Measurements from ENCODE around the gene RASGRF2.

Gene RASGRF2

GRCh38 chr5:80928073-80928472, 32.1 kb upstream of the RASGRF2 start:
- H3K9me3 ChIP-seq (ENCODE audit: control insufficient read depth, low read length): no peaks in the 10 kb centered on the region
- H3K9ac ChIP-seq (ENCODE audit: low read length): no peak overlapping the region
- H3K4me1 ChIP-seq (ENCODE audit: control insufficient read depth, insufficient read depth, low read length): no peaks in the 10 kb centered on the region
- no peaks in the 10 kb centered on the region for H3K27me3 ChIP-seq (ENCODE audit: control insufficient read depth, insufficient read depth, low read length)
- no peaks in the 10 kb centered on the region for H3K36me3 ChIP-seq (ENCODE audit: control insufficient read depth, insufficient read depth, low read length)
- H3K4me3 ChIP-seq (ENCODE audit: low read length): no peak overlapping the region

GRCh38 chr5:80930940-80931339, 29.2 kb upstream of the RASGRF2 start:
- Histone ChIP-seq H3K4me1 (ENCODE audit: control insufficient read depth, insufficient read depth, low read length) (no peaks in the 10 kb centered on the region), H3K9me3 (ENCODE audit: control insufficient read depth, low read length) (no peaks in the 10 kb centered on the region), H3K27me3 (ENCODE audit: control insufficient read depth, insufficient read depth, low read length) (no peaks in the 10 kb centered on the region), H3K9ac (ENCODE audit: low read length) (no peak overlapping the region), H3K36me3 (ENCODE audit: control insufficient read depth, insufficient read depth, low read length) (no peaks in the 10 kb centered on the region), H3K4me3 (ENCODE audit: low read length) (no peak overlapping the region)

GRCh38 chr5:80931411-80931810, 28.8 kb upstream of the RASGRF2 start:
- Histone ChIP-seq H3K4me3 (ENCODE audit: low read length) (no peak overlapping the region), H3K9me3 (ENCODE audit: control insufficient read depth, low read length) (no peaks in the 10 kb centered on the region), H3K27me3 (ENCODE audit: control insufficient read depth, insufficient read depth, low read length) (no peaks in the 10 kb centered on the region), H3K36me3 (ENCODE audit: control insufficient read depth, insufficient read depth, low read length) (no peaks in the 10 kb centered on the region), H3K4me1 (ENCODE audit: control insufficient read depth, insufficient read depth, low read length) (no peaks in the 10 kb centered on the region), H3K9ac (ENCODE audit: low read length) (no peak overlapping the region)

- Histone ChIP-seq H3K36me3 (ENCODE audit: control insufficient read depth, insufficient read depth, low read length) (no peaks in the 10 kb centered on the region), H3K4me3 (ENCODE audit: low read length) (no peak overlapping the region), H3K27me3 (ENCODE audit: control insufficient read depth, insufficient read depth, low read length) (no peaks in the 10 kb centered on the region), H3K4me1 (ENCODE audit: control insufficient read depth, insufficient read depth, low read length) (no peaks in the 10 kb centered on the region), H3K9ac (ENCODE audit: low read length) (no peak overlapping the region), H3K9me3 (ENCODE audit: control insufficient read depth, low read length) (no peaks in the 10 kb centered on the region)
Measured at GRCh38 chr5:80933036-80933435, 27.1 kb upstream of the RASGRF2 start.

- Histone ChIP-seq H3K4me3 (ENCODE audit: low read length) (no peak overlapping the region), H3K4me1 (ENCODE audit: control insufficient read depth, insufficient read depth, low read length) (no peaks in the 10 kb centered on the region), H3K9ac (ENCODE audit: low read length) (no peak overlapping the region), H3K36me3 (ENCODE audit: control insufficient read depth, insufficient read depth, low read length) (no peaks in the 10 kb centered on the region), H3K27me3 (ENCODE audit: control insufficient read depth, insufficient read depth, low read length) (no peaks in the 10 kb centered on the region), H3K9me3 (ENCODE audit: control insufficient read depth, low read length) (no peaks in the 10 kb centered on the region)
Measured at GRCh38 chr5:80934751-80935150, 25.4 kb upstream of the RASGRF2 start.

GRCh38 chr5:80935811-80936385, 24.3 kb upstream of the RASGRF2 start:
- Histone ChIP-seq H3K27me3 (ENCODE audit: control insufficient read depth, insufficient read depth, low read length) (no peaks in the 10 kb centered on the region), H3K9me3 (ENCODE audit: control insufficient read depth, low read length) (no peaks in the 10 kb centered on the region), H3K4me3 (ENCODE audit: low read length) (no peak overlapping the region), H3K36me3 (ENCODE audit: control insufficient read depth, insufficient read depth, low read length) (no peaks in the 10 kb centered on the region), H3K4me1 (ENCODE audit: control insufficient read depth, insufficient read depth, low read length) (no peaks in the 10 kb centered on the region), H3K9ac (ENCODE audit: low read length) (no peak overlapping the region)

DNA sequence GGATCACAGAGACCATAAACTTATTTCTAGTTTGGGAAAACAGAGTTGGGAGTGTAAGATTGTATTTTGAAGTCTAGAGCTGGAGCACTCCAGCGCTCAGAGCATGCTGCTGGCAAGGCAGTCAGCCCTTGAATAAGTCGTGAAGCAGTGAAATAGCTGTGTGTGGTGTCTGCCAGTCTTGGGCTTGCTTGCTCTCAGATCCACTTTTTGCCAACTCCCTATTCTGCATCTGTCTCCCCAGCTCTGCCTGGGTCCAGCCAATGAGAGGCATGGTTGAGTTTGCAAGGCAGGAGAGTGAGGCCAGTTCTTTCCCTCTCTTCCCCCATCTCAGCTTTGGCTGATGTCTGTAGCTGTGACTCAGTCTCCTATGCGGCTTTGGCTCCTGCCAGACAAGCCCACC, 23.3 kb upstream of the RASGRF2 start:
- H3K4me3 ChIP-seq (ENCODE audit: low read length): no peak overlapping the region
- H3K9ac ChIP-seq (ENCODE audit: low read length): no peak overlapping the region
- no peaks in the 10 kb centered on the region for H3K4me1 ChIP-seq (ENCODE audit: control insufficient read depth, insufficient read depth, low read length)
- no peaks in the 10 kb centered on the region for H3K9me3 ChIP-seq (ENCODE audit: control insufficient read depth, low read length)
- no peaks in the 10 kb centered on the region for H3K27me3 ChIP-seq (ENCODE audit: control insufficient read depth, insufficient read depth, low read length)
- no peaks in the 10 kb centered on the region for H3K36me3 ChIP-seq (ENCODE audit: control insufficient read depth, insufficient read depth, low read length)

DNA sequence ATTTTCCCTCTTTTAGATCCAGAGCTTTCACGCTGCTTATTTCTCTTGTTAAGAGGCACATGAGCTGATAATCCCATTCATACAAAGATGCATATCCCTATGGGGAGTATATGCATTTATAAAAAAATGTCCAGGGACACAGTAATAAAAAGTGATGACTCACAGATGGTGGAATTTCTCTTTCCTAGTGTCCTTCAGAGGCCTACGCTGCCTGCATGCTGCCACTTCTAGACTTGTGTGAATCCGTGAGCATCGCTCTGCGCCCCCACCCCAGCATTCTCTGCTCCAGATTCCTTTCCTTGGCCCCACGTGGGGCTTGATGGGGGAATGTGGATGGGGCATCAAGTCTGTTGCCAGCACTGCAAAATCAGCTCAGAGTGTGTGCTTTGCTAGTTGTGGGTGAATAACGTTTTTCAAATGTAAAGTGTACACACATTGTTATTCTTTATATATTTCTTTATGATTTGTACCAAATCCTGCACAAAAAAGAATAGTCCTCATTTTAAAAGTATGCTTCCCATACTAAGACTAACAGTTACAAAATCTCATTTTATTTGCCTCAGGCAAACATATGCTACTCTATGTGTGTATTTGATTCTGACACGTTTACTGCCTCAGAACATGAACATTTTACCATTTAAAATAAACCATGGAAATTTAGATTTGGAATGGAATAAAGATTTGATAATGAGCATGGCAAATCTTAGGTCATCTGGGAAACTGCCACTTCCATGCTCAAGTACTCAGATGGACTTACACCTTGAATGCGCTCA, 22.4 kb upstream of the RASGRF2 start:
- no peak overlapping the region for H3K9ac ChIP-seq (ENCODE audit: low read length)
- no peaks in the 10 kb centered on the region for H3K4me1 ChIP-seq (ENCODE audit: control insufficient read depth, insufficient read depth, low read length)
- no peak overlapping the region for H3K4me3 ChIP-seq (ENCODE audit: low read length)
- H3K27me3 ChIP-seq (ENCODE audit: control insufficient read depth, insufficient read depth, low read length): no peaks in the 10 kb centered on the region
- H3K36me3 ChIP-seq (ENCODE audit: control insufficient read depth, insufficient read depth, low read length): no peaks in the 10 kb centered on the region
- H3K9me3 ChIP-seq (ENCODE audit: control insufficient read depth, low read length): no peaks in the 10 kb centered on the region

DNA sequence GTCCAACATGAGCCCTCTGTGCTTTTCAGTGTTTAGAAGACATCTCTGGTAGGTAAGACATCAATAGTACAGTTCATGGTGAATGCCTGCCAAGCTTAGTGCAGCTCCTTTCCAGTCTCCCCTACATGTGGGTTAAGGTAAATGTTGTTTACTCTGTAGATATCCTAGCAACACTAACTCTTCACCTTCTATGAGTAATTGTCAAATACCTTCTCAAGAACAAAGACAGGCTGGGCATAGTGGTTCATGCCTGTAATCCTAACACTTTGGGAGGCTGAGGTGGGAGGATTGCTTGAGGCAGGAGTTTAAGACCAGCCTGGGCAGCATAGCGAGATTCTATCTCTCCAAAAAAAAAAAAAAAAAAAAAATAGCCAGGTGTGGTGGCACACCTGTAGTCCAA, 18.7 kb upstream of the RASGRF2 start:
- Histone ChIP-seq H3K27me3 (ENCODE audit: control insufficient read depth, insufficient read depth, low read length) (no peaks in the 10 kb centered on the region), H3K9me3 (ENCODE audit: control insufficient read depth, low read length) (no peaks in the 10 kb centered on the region), H3K9ac (ENCODE audit: low read length) (no peak overlapping the region), H3K36me3 (ENCODE audit: control insufficient read depth, insufficient read depth, low read length) (no peaks in the 10 kb centered on the region), H3K4me3 (ENCODE audit: low read length) (no peak overlapping the region), H3K4me1 (ENCODE audit: control insufficient read depth, insufficient read depth, low read length) (no peaks in the 10 kb centered on the region)

GRCh38 chr5:80951366-80951765, 8.8 kb upstream of the RASGRF2 start:
- H3K9me3 ChIP-seq (ENCODE audit: control insufficient read depth, low read length): no peaks in the 10 kb centered on the region
- no peaks in the 10 kb centered on the region for H3K36me3 ChIP-seq (ENCODE audit: control insufficient read depth, insufficient read depth, low read length)
- H3K9ac ChIP-seq (ENCODE audit: low read length): no peak overlapping the region
- H3K27me3 ChIP-seq (ENCODE audit: control insufficient read depth, insufficient read depth, low read length): no peaks in the 10 kb centered on the region
- H3K4me3 ChIP-seq (ENCODE audit: low read length): no peak overlapping the region
- no peaks in the 10 kb centered on the region for H3K4me1 ChIP-seq (ENCODE audit: control insufficient read depth, insufficient read depth, low read length)

GRCh38 chr5:80953587-80953986, 6.6 kb upstream of the RASGRF2 start:
- no peaks in the 10 kb centered on the region for H3K36me3 ChIP-seq (ENCODE audit: control insufficient read depth, insufficient read depth, low read length)
- H3K4me3 ChIP-seq (ENCODE audit: low read length): no peak overlapping the region
- no peaks in the 10 kb centered on the region for H3K9me3 ChIP-seq (ENCODE audit: control insufficient read depth, low read length)
- no peaks in the 10 kb centered on the region for H3K4me1 ChIP-seq (ENCODE audit: control insufficient read depth, insufficient read depth, low read length)
- H3K9ac ChIP-seq (ENCODE audit: low read length): no peak overlapping the region
- peaks cover 13% of the 10 kb centered on the region for H3K27me3 ChIP-seq (ENCODE audit: control insufficient read depth, insufficient read depth, low read length)

DNA sequence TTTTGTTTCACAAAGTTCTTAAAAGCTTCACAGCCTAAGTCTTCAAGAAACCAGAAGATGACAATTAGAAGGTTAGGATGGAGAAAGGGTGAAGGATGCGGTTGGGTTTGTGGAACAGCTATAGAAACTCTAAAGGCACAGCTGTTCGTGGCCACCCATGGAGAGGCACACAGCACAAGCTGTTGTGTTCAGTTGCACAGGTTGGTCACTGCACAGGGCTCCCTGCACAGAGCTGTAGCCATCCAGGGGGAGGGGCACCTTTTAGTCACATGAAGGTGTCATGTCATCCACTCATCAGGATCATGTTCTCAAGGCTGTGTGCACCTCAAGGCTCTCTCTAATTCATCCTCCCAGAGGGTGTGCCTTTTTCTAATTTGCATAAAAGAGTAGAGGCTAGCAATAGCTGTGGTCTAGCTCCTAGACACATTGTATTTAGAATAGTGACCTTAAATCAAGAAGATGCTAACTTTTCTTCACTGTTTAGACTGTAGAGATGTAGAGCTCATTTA, 5.0 kb upstream of the RASGRF2 start:
- H3K9me3 ChIP-seq (ENCODE audit: control insufficient read depth, low read length): no peaks in the 10 kb centered on the region
- H3K36me3 ChIP-seq (ENCODE audit: control insufficient read depth, insufficient read depth, low read length): no peaks in the 10 kb centered on the region
- H3K4me3 ChIP-seq (ENCODE audit: low read length): no peak overlapping the region
- H3K27me3 ChIP-seq (ENCODE audit: control insufficient read depth, insufficient read depth, low read length): peaks cover 22% of the 10 kb centered on the region
- H3K4me1 ChIP-seq (ENCODE audit: control insufficient read depth, insufficient read depth, low read length): no peaks in the 10 kb centered on the region
- H3K9ac ChIP-seq (ENCODE audit: low read length): no peak overlapping the region
